AG10803 (cell line): ENCODE results near the gene IPO4.

ENCODE experiments used
- DNase-seq: peaks from one replicate; pipeline ENCODE4 v3.0.0; 2010; ENCODE audit warnings: low read depth
- H3K4me3 ChIP-seq: 2 replicates; pipeline ENCODE4 v1.5.1; 2011; ENCODE audit warnings: mild to moderate bottlenecking, low read length, control low read depth
- CTCF ChIP-seq: conservative IDR thresholded peaks from 2 replicates; pipeline ENCODE4 v1.5.1; 2011; ENCODE audit warnings: mild to moderate bottlenecking, low read length, control low read depth, inconsistent platforms

IPO4 gene

GRCh38 chr14:24157331-24157730 is 31.3 kb downstream of the IPO4 start:
- DNase-seq = no peak
- TF ChIP-seq CTCF = no peak
- no peak overlapping the region for H3K4me3 ChIP-seq

- H3K4me3 ChIP-seq = no peak overlapping the region
- DNase-seq = no peak
- TF ChIP-seq CTCF = no peak
These were observed 31.8 kb downstream of the IPO4 start for GRCh38 chr14:24156840-24157239.

- TF ChIP-seq CTCF = no peak
- H3K4me3 ChIP-seq = no peak overlapping the region
- no peak for DNase-seq
These were observed 33.5 kb downstream of the IPO4 start for GRCh38 chr14:24155100-24155499.

DNA sequence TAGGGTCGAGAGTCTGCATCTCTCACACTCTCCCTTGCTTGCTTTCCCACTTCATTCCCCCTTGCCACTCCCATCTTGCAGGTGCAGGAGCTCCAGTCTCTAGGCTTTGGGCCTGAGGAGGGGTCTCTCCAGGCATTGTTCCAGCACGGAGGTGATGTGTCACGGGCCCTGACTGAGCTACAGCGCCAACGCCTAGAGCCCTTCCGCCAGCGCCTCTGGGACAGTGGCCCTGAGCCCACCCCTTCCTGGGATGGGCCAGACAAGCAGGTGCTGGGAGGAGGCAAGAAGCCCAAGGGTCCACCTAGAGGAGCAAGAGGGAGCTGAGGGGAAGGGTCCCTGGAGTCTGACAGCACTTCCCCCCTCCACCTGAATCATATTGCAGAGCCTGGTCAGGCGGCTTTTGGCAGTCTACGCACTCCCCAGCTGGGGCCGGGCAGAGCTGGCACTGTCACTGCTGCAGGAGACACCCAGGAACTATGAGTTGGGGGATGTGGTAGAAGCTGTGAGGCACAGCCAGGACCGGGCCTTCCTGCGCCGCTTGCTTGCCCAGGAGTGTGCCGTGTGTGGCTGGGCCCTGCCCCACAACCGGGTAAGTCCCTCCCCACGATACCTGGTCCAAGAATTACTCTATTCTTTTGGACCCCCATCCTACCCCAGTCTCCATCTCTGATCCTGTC is 37.1 kb downstream of the IPO4 start:
- DNase-seq = no peak
- no peak for TF ChIP-seq CTCF
- H3K4me3 ChIP-seq = no peak overlapping the region

- no peak for DNase-seq
- no peak for TF ChIP-seq CTCF
- H3K4me3 ChIP-seq = no peak overlapping the region
These were observed 37.6 kb downstream of the IPO4 start for GRCh38 chr14:24150993-24151392.

DNA sequence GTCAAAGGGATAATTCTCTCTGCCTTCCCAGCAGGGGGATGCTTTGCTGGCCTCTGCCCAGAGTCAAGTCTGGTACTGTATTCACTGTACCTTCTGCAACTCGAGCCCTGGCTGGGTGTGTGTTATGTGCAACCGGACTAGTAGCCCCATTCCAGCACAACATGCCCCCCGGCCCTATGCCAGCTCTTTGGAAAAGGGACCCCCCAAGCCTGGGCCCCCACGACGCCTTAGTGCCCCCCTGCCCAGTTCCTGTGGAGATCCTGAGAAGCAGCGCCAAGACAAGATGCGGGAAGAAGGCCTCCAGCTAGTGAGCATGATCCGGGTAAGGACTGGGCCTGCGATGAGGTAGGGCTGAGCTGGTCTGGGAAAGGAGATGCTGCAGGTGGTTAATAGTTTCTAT is 38.0 kb downstream of the IPO4 start:
- H3K4me3 ChIP-seq = no peak overlapping the region
- DNase-seq = no peak
- TF ChIP-seq CTCF = no peak

DNA sequence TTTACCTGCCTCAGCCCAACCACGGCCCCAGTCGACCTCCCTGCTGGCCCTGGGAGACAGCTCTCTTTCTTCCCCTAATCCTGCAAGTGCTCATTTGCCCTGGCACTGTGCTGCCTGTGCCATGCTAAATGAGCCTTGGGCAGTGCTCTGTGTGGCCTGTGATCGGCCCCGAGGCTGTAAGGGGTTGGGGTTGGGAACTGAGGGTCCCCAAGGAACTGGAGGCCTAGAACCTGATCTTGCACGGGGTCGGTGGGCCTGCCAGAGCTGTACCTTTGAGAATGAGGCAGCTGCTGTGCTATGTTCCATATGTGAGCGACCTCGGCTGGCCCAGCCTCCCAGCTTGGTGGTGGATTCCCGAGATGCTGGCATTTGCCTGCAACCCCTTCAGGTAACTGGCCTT is 38.6 kb downstream of the IPO4 start:
- H3K4me3 ChIP-seq = no peak overlapping the region
- TF ChIP-seq CTCF = no peak
- DNase-seq = no peak
